Posterior cingulate gyrus (tissue), 11 donors: Measurements from ENCODE around the gene NCKAP5.

Experiments used
- DNase-seq, 10 donors: peaks; one replicate each; pipeline versions ENCODE4 v3.0.0 to v3.0.0-alpha.2; 2020 to 2021; ENCODE audit warnings: mixed read lengths in 3 of 10
- intact Hi-C: fragments of 100-400 bp; cut with DNase I; formaldehyde crosslinking; loops from one replicate; pipeline ENCODE4 v1.15.1; 2023

NCKAP5 gene

DNA sequence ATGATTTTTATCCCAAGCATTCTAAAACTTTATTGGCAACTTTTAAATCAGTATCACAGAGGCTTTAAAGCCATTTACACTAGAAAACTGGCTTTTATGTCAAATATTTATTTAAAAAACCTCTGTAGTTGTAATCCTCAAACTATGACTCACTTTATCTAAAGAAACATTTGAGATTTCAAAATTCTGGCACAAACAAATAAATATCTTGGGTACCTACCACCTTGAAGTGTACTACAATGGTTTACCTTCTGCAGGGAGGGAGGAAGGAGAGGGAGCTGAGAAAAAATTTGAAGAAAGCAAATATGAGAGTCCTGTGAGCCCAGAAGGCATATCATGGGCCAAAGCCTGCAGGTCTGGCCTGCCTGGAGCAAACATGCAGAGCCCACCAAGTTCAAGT, 155.6 kb downstream of the NCKAP5 start:
- DNase-seq: no peak
- intact Hi-C loops: loop anchor here (10.0 kb wide), 1 partner anchor 152 kb away; the partner anchor contains the start of gene NCKAP5

DNA sequence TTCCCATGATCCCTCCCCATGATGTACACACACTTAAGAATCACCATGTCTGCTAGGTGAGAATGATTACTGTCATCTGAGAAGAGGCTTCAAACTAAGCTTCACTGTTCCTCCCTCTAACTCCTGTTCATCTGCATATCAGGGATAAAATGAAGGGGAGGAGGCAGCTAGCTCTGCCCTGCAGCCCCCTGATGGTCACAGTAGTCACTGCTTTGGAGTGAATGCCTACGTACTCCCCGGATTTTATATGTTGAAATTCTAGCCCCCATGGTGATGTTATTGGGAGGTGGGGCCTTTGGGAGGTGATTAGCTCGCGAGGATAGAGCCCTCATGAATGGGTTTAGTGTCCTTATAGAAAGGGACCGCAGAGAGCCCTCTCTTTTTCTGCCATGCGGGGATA, 156.4 kb downstream of the NCKAP5 start:
- DNase-seq: no peak
- intact Hi-C loops: loop anchor here (10.0 kb wide), 1 partner anchor 153 kb away; the partner anchor contains the start of gene NCKAP5

DNA sequence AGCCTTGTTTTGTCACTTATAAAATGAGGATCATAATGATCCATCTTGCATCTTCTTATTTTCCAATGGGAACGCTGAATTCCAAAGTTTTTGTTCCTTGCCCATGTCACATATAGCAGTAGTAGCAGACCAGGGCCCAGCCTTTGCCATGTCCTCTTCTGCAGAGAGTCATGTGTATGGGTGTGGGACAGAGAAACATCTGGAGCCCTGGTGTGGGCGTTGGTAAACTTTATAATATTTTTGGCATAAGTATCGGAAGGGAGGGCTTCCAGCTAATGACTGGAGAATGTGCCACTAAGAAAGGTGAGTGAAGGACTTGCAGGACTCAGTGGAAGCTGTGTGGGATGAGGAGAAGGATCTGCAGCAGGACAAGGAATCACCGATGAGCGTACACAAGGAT, 157.2 kb downstream of the NCKAP5 start:
- intact Hi-C loops: loop anchor here (10.0 kb wide), 1 partner anchor 154 kb away; the partner anchor contains the start of gene NCKAP5
- DNase-seq: no peak

DNA sequence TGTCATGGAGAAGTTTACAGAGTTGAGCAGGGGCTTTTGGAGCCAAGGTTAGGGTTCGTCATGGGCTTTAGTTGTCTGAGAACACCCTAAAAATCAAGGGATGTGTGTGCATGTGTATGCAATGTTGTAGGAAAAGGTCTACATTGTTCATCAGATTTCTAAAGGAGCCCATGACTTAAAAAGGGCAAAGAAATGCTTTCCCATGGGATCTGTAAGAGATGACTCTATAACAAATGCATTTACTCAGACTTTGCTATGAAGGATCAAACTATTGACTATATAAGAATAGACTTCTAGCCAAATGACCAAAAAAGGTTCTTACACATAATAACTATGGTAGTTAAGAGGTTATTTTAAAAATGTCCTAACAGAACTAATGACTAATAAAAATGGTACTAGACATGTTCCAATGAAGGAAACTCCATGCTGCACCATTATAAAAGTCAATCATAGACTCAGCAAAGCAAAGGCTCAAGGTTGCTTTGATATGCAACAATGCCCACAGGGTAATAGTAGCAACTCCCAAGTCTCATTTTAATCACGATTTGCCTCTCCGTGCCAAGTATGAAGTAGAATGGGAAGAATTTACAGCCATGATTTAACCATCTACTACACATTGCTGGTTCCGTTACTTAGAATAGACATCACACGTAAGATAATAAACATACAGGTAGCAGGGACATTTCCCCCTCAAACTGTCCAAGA, 158.5 kb downstream of the NCKAP5 start:
- intact Hi-C loops: loop anchor here (10.0 kb wide), 1 partner anchor 155 kb away; the partner anchor contains the start of gene NCKAP5
- no peak for DNase-seq

DNA sequence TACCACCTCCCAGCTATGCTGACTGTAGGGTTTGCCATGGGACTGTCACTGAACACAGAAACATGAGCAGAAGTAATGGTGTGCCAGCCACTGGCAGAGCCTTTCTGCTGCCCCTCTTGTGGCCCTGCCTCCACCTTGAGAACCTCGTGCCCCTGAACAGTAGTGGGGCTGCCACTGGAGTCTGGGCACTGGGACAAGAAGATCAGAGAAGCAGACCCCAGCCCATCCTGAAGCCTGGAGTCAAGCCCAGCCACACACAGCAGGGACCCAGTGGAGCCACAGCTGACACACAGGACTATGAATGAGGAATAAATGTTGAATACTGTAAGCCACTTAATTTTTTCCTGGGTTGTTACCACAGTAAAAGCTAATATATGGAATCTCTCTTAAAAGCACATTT, 159.6 kb downstream of the NCKAP5 start:
- DNase-seq: no peak
- intact Hi-C loops: no loop called here

DNA sequence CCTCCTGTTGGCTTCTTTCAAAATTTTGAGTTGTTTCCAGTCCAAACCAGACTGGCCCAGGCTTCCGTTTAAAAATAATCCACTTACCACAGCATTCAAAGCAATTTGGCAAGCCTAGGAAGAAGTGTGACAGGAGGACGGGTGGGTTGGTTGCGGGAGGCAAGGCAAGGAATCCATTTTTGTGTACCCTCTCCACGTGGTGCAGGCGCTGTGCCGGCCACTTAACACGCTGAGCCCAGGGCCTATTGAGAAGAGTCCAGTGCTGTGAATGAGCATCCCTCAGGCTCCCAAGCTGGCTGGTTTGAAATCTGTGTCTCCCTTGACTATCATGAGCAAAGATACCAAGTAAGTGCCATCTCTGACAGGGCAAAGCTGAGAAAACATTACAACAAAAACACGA, 160.9 kb downstream of the NCKAP5 start:
- intact Hi-C loops: no loop called here
- DNase-seq: no peak

DNA sequence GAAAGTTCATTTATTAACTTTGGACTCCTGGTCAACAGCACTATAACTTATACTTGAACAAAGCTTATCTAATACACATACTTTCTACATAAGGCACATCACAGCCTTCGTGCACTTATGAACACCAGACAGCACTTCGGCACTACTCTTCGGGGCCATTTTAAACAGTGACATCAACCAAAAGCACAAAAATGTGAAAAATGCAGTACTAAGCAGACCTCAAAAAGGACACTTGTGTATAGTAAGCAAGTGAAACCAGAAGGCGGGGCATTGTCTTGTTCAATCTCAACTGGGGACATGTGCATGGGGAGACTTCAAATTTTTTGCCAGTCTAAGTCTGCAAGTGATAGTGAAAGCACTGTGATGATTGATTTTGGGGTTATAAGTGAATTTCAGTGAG, 163.0 kb downstream of the NCKAP5 start:
- intact Hi-C loops: no loop called here
- no peak for DNase-seq

DNA sequence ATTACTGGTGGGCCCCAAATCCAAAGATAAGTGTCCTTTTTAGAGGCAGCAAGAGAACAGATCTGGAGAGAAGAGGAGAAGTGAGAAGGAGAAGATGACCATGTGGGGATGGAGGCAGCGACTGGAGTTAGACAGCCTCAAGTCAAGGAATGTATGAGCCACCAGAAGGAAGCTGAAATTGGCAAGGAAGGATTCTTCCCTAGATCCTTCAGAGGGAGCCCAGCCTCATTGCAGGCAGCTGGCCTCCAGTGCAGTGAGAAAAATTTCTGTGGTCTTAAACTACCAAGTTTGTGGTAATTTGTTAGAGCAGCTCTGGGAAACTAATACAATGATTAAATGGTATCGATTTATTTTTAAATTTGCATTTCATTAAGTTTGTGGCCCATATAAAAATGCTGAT, 167.9 kb downstream of the NCKAP5 start:
- DNase-seq: no peak
- intact Hi-C loops: no loop called here

DNA sequence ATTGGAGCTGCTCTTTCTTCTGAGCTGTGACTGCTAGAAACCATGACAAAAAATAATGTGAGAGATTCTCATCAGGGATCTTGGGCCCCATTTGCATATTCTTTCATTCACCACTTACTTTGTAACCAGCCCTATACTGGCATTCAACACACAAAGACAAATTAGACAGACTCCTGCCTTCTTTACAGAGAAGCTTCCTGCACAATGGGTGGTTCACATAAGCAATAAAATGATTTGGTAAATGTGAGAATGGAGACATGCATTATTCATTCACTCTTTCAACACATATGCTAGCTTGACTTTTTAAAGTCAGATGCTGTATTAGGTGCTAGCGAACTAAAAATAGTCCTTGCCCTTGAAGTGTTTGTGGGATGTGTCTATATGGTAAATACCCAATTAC, 174.4 kb downstream of the NCKAP5 start:
- no peak for DNase-seq
- intact Hi-C loops: no loop called here

DNA sequence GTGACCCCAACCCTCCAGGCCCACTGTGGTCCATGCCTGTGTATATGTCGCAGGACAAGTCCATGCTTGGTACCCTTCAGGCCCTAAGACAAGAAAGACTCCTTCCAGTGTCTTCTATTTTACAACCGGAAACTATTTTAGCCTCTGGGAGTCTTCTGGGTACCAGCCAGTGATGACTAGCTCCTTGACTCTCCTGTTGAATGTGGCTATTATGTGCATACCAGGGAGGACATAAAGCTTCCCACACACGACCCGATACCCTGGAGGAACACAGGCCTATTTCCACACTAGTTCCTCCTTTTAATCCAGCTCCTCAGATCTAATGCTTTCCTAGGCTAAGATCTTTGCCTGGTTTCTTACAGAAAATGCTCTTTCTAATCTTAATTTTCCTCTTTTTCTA, 178.1 kb downstream of the NCKAP5 start:
- intact Hi-C loops: no loop called here
- DNase-seq: no peak

DNA sequence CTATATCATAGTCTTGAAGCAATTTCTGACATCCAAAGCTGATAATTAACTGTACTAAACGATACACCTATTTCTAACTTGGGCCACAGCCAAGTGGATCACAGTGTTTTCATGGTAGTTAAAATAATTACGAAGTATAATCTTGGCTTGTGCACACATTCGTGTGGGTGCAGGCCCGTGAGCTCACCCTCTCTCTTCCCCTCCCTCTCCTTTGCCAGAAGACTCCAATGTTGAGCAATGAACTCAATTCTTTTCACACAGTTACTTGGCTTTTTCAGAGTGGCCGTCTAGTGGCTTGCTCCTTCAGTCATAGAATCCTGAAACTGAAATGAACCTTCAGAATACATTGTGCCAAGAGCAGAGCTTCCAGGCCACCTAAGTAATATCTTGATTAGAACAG, 178.7 kb downstream of the NCKAP5 start:
- intact Hi-C loops: no loop called here

DNA sequence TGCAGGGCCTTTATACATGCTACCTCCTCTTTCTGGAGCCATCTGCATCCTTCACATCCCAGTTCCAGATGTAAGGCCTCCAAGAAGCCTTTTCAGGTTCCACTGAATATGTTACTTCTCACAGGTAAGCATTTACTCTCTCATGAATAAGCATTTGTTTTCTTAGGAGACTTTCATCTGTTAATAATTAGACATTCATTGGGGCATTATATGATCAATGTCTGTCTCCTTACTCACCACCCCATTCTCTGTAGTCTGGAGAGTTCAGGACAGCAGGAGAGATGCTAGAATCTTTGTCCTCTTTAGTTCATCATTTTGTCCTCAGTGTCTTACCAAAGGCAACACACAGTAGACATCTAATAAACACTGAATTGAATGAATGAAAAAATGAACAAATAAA, 185.7 kb downstream of the NCKAP5 start:
- no peak for DNase-seq
- intact Hi-C loops: no loop called here

More for the DNA sequence above, 178.7 kb downstream of the NCKAP5 start:
- DNase-seq: no peak

DNA sequence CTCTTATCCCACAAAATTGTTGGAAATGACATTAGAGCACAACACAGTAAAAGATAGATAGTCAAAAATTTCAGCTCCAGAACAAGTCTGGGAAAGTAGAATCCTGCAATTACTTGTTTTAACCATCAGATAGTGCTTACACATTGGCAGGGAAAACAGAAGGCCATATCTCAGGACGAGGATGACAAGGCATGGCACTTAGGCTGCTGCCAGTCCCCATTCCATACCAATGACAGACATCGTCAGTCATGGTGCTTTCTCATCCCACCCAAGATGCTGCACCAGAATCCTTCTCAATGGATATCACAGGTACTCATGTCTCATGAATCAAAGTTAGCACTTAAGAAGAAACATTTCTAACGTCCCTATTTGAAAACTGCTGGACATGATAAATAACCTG, 187.3 kb downstream of the NCKAP5 start:
- intact Hi-C loops: no loop called here
- DNase-seq: no peak

DNA sequence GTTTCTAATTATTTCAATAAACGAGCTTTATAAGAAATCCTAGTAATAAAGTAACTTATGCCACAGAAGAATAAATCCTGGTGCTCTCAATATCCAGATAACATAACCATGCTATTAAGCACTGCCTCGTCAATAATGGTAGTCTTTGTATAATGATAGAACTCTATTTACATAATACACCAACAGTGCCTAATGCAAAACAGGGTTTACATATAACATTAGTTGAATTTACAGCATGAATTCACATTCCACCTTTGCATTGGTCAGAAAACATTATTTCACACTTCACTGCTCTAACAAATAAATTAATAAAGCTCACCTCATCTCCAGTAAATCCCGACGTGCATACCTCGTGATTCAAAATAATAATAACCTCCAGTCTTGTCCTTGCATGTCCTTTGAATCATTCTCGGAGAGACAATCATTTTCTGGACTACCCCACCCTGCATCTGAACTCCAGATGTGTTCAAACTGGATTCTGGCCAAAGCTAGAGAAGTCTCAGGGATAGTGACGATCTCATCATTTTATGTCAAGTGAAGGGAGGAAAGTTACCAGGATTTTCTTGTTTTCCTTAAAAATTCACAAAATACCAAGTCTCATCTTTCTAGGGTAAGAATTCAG, 189.2 kb downstream of the NCKAP5 start:
- no peak for DNase-seq
- intact Hi-C loops: no loop called here

DNA sequence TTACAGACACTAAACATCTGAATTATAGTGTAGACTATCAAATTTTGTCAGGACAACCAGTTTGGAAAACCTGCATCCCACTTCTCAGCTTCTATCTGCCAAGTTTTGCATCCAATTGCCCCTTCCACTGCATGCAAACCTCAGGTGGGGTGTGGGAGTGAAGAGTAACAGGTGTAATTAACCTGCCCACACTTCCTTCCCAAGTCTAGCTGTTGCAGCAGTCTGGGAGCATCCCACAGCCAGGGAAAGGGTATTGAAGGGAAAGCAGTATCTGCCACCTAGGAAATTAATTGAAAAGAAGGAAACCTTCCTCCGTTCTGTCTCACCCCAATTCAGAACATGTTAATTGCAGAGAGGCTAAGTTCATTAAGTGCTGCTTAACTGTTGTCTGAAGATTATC, 189.9 kb downstream of the NCKAP5 start:
- intact Hi-C loops: no loop called here
- DNase-seq: no peak

DNA sequence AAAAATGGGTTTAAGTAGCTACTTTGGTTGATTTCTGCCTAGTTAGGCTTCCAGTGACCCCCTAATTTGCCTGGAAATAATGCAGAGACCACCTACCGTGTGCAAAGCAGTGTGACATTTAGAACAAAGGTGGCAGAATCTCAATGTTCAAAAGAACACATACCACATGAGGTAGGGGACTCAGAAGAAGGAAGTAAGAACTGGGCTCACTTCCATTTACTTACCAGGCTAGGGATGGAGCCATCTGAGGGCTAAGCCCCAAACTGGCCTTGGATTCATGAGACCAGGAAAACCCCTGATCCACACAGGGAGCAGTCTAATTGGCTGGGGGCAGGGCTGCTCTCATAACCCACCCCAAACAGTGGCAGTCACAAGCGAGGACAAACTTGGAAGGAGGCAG, 190.7 kb downstream of the NCKAP5 start:
- DNase-seq: no peak
- intact Hi-C loops: no loop called here

DNA sequence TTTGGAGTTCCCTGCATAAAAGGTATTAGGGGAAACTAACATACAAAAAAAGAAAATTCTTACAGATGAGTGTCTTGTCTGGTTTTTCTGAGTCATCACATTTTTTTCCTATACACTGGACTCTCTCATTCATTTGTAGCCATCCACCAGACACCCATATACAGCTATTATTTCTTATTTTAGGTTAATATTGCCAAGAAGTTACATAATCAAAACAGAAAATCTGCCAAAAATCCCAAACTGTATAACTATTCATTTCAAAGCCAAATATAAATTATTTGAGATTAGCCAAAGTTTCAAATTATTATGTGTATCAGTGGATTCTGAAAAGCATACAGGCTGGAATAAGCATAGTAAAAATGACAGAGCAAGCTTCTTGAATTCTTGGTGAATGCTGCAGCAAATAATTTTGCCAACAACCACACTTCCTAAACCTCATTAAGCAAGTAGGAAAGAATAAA, 191.2 kb downstream of the NCKAP5 start:
- no peak for DNase-seq
- intact Hi-C loops: no loop called here

DNA sequence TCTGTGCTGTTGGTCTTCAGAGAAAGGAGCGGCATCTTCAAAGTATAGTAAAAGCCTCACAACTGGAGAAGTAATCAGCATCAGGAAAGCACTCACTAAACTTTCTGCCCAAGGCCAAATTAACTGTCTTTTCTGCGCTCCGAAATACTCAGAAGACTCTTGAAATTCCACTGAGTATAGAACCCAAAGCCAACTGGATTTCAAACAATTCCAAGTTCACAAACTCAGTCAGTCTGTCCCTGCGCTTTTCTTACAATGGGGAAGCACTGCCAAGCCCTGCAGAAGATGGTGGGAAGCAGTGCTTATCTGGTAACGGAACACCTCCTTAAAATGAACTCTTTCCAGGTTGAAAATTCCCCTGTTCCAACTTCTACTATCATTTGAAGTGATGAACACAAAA, 193.5 kb downstream of the NCKAP5 start:
- no peak for DNase-seq
- intact Hi-C loops: no loop called here

DNA sequence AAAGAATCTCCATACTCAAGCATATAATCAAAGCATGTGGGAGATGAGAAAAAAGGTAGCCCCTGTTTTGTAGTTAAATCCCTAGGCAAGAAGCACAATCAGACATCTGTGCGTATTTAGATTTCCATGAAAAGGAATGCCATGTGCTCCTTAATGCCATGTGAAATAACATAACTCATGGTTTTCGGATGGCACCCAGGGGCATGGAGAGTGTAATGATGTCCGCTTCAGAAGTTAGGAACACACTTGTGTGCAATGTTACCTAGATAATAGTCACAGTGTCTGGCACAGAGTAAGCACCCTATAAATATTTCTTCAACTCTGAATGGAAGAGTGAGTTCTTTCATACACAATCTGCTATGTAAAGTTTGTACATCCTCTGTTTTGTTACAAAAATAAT, 197.0 kb downstream of the NCKAP5 start:
- no peak for DNase-seq
- intact Hi-C loops: no loop called here

DNA sequence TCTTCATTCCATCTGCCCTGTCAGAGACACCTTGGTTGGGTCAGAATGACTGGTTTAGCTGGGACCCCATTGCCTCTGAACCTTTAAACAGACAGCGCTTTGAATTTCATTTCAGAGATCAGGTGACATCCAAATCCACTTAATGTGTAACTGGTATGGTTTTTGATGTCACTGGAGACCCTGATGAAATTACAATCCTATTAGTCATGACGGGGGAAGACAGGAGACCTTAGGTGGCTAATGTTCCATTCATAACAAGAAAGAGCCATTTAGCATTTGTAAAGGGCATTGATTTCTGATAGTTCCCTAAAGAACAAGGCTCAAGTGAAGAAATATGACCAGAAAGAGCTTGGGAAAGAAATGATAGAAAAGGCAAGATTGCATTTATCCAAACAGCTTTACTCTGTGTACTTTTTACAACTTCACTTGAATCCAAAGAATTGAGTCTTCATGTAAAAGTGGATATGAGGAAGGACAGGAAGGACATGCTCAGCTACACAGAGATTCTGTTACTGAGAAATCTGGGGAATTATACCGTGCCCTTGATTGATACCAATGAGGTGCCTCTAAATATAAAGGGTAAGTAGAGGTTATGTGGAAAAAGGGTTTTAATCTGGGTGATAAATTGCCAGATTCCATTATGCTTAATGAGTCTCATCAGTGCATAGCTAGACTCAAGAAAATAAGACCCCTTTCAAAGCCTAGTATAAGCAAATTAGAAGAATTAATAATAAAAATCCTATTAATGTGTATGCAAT, 198.2 kb downstream of the NCKAP5 start:
- no peak for DNase-seq
- intact Hi-C loops: no loop called here

DNA sequence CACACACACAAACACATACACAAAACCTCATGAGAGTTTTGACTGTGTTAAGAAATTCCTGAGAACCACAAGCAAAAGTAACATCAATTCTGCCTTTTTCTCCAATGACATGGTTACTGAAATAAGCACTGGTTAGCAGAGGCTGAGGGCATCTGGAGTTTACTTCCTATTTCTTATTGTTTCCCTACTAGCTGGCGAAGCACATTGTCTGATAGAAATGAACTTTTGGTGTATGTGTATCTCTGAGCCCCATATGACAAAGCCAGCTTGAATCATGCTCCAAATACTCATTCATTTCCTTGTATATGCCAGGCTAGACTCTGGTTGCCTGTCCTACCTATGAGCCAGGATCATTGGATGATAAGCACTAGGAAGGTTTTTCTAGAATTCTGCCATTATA, 203.1 kb downstream of the NCKAP5 start:
- DNase-seq: no peak
- intact Hi-C loops: no loop called here

DNA sequence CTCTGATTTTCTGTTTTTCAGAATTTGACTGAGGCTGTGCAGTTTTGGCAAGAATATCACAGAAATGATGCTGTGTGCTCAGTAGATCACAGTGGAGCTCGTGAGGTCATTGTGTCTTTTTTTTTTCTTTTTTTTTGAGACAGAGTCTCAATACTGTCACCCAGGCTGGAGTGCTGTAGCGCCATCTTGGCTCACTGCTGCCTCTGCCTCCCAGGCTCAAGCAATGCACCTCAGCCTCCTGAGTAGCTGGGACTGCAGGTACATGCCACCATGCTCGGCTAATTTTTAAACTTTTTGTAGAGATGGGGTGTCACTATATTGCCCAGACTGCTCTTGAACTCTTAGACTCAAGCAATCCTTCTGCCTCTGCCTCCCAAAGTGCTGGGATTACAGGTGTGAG, 203.6 kb downstream of the NCKAP5 start:
- DNase-seq: no peak
- intact Hi-C loops: no loop called here
